ENCODE results near the gene AMER2.

GRCh38 chr13:25153736-25154135, 18.4 kb downstream of the AMER2 start:
- TF ChIP-seq CTCF (IDR thresholded peaks at IDR 0.05), result no peak
- TF ChIP-seq EZH2 (IDR thresholded peaks at IDR 0.05; ENCODE audit: borderline replicate concordance, insufficient read depth, low read depth, low read length, poor library complexity, severe bottlenecking), result no peak

Data from B cell (primary cell).